C4-2B (cell line): ENCODE measurements around the gene NECTIN4.

ENCODE experiments used
- CTCF ChIP-seq: fragments of 450-650 bp; conservative IDR thresholded peaks from 2 replicates; pipeline ENCODE4 v1.5.1; 2017; ENCODE audit warnings: mild to moderate bottlenecking
- ZFX ChIP-seq: fragments of 450-650 bp; IDR thresholded peaks from 2 replicates; pipeline ENCODE4 v1.6.1; 2017

GRCh38 chr1:161039154-161039545 is 50.2 kb downstream of the NECTIN4 start:
- TF ChIP-seq CTCF (no peak), ZFX (no peak)
